GM12878 (cell line): ENCODE data around the gene UBAC2. TPM values are rescaled to one million over a fixed set of nuclear protein-coding genes. Genes with fewer than 3 reads are reported as not detected.

Experiments
- ATAC-seq: fragments of 200-7000 bp; cut with Tn5 transposase; 3 replicates; pipeline ENCODE4 v1.9.1; 2020; ENCODE audit warnings: mild to moderate bottlenecking, moderate library complexity
- BruUV-seq: library from RNA; stranded (reverse); fragments of 400-500 nt; replicated peaks from 2 replicates; lab custom pipeline; 2021; lab: Mats Ljungman, UMichigan
- CTCF ChIA-PET: fragments of 300-600 bp; sonication (Branson Sonifier 250); formaldehyde crosslinking; extraction: SDS; loops from one replicate; lab custom pipeline; 2021; ENCODE audit warnings: inconsistent platforms; lab: Yijun Ruan, JAX
- POLR2A ChIA-PET: fragments of 350-600 bp; formaldehyde crosslinking; extraction: SDS; loops from one replicate; lab custom pipeline; 2021; ENCODE audit warnings: inconsistent platforms; lab: Charles Lee
- RAD21 ChIA-PET: fragments of 300-600 bp; sonication (Branson Sonifier 250); formaldehyde crosslinking; loops from one replicate; lab custom pipeline; 2023; ENCODE audit warnings: antibody characterized with exemption; ENCODE audit not compliant: unreplicated experiment; lab: Charles Lee
- SMC1A ChIA-PET: fragments of 300-600 bp; sonication (Branson Sonifier 250); formaldehyde crosslinking; loops from one replicate; lab custom pipeline; 2023; ENCODE audit not compliant: unreplicated experiment, uncharacterized antibody; lab: Charles Lee
- DNase-seq: peaks from one replicate; pipeline ENCODE4 v3.0.0-alpha.2; 2011; ENCODE audit warnings: low read depth, low spot score
- FAIRE-seq: peaks from 3 replicates; lab custom pipeline; 2011; peaks lifted over from hg19 to GRCh38; lab: Jason Lieb, UNC
- H2AFZ ChIP-seq: 2 replicates; pipeline ENCODE4 v1.6.0; 2011; ENCODE audit warnings: low read depth, low read length, control low read depth; ENCODE audit not compliant: control insufficient read depth
- H3K27ac ChIP-seq: 2 replicates; pipeline ENCODE4 v1.5.1; 2011; ENCODE audit warnings: control low read depth; ENCODE audit not compliant: control insufficient read depth, insufficient read depth
- H3K27me3 ChIP-seq, 2 experiments: replicated peaks in 1 of 2; 2 replicates each; pipeline versions ENCODE4 v1.6.0 to v1.6.1; 2011; ENCODE audit warnings: low read length in 1 of 2; ENCODE audit not compliant: control insufficient read depth in 2 of 2, insufficient read depth in 2 of 2
- H3K36me3 ChIP-seq, 2 experiments: 2 replicates each; pipeline ENCODE4 v1.5.1; 2011; ENCODE audit warnings: low read length in 1 of 2; ENCODE audit not compliant: control insufficient read depth in 2 of 2, insufficient read depth in 2 of 2
- H3K4me1 ChIP-seq: 2 replicates; pipeline ENCODE4 v1.6.1; 2011; ENCODE audit warnings: mild to moderate bottlenecking, low read length, moderate library complexity, mixed read lengths; ENCODE audit not compliant: control insufficient read depth, insufficient read depth
- H3K4me2 ChIP-seq: 2 replicates; pipeline ENCODE4 v1.6.0; 2011; ENCODE audit warnings: control low read depth; ENCODE audit not compliant: control insufficient read depth, insufficient read depth
- H3K4me3 ChIP-seq: fragments of 200-600 bp; sonication (generic); 2 replicates; pipeline ENCODE4 v1.5.1; 2016
- H3K79me2 ChIP-seq: 2 replicates; pipeline ENCODE4 v1.6.0; 2011; ENCODE audit warnings: low read length; ENCODE audit not compliant: control insufficient read depth, insufficient read depth
- H3K9ac ChIP-seq: 2 replicates; pipeline ENCODE4 v1.8.0; 2011; ENCODE audit warnings: low read length, control low read depth, mixed read lengths; ENCODE audit not compliant: control insufficient read depth, insufficient read depth
- H3K9me3 ChIP-seq: replicated peaks from 3 replicates; pipeline ENCODE4 v1.5.1; 2011; ENCODE audit warnings: mild to moderate bottlenecking, low read length; ENCODE audit not compliant: control insufficient read depth, insufficient read depth
- H4K20me1 ChIP-seq: 2 replicates; pipeline ENCODE4 v1.6.0; 2011; ENCODE audit not compliant: control insufficient read depth, insufficient read depth
- CUX1 ChIP-seq: IDR thresholded peaks from 2 replicates; pipeline ENCODE4 v1.6.1; 2012; ENCODE audit warnings: improper control_type of control experiment, low read depth, low read length; ENCODE audit not compliant: insufficient replicate concordance
- E4F1 ChIP-seq: fragments of 450-650 bp; IDR thresholded peaks from 2 replicates; pipeline ENCODE4 v1.6.1; 2018; ENCODE audit warnings: borderline replicate concordance, mild to moderate bottlenecking; ENCODE audit not compliant: partially characterized antibody
- MTA2 ChIP-seq: fragments of 450-650 bp; IDR thresholded peaks from 2 replicates; pipeline ENCODE4 v1.6.1; 2016; ENCODE audit warnings: low read depth, mild to moderate bottlenecking, moderate library complexity
- PBX3 ChIP-seq: IDR thresholded peaks from 2 replicates; pipeline ENCODE4 v1.6.1; 2011; ENCODE audit warnings: mild to moderate bottlenecking, low read depth, low read length, moderate library complexity; ENCODE audit not compliant: insufficient replicate concordance
- POLR2AphosphoS2 ChIP-seq: IDR thresholded peaks from 2 replicates; pipeline ENCODE4 v1.6.1; 2011; ENCODE audit warnings: low read depth, mild to moderate bottlenecking, low read length, improper control_type of control experiment, moderate library complexity
- SMC3 ChIP-seq: IDR thresholded peaks from 2 replicates; pipeline ENCODE4 v1.6.1; 2011; ENCODE audit warnings: low read length, improper control_type of control experiment, borderline replicate concordance
- SPI1 ChIP-seq: IDR thresholded peaks from 2 replicates; pipeline ENCODE4 v1.6.1; 2011; ENCODE audit warnings: low read depth, mild to moderate bottlenecking, low read length, moderate library complexity, borderline replicate concordance; ENCODE audit not compliant: insufficient read depth
- TCF12 ChIP-seq: IDR thresholded peaks from 2 replicates; pipeline ENCODE4 v1.6.1; 2011; ENCODE audit warnings: low read depth, mild to moderate bottlenecking, low read length
- TCF3 ChIP-seq: IDR thresholded peaks from 2 replicates; pipeline ENCODE4 v1.6.1; 2012; ENCODE audit warnings: low read depth, mild to moderate bottlenecking, low read length, borderline replicate concordance; ENCODE audit not compliant: insufficient read depth
- ZBTB33 ChIP-seq: fragments of 450-650 bp; IDR thresholded peaks from 2 replicates; pipeline ENCODE4 v1.6.1; 2017; ENCODE audit warnings: mild to moderate bottlenecking
- ZNF384 ChIP-seq: IDR thresholded peaks from 2 replicates; pipeline ENCODE4 v1.6.1; 2012; ENCODE audit warnings: low read depth, mild to moderate bottlenecking, low read length, improper control_type of control experiment, borderline replicate concordance
- ZNF622 ChIP-seq: fragments of 450-650 bp; IDR thresholded peaks from 2 replicates; pipeline ENCODE4 v1.6.1; 2017; ENCODE audit warnings: mild to moderate bottlenecking, inconsistent platforms
- WGBS: methylation state at CpG from one replicate; pipeline ENCODE4 v1.1.6; 2016; ENCODE audit warnings: low lambda C conversion rate; ENCODE audit not compliant: insufficient replicate concordance, insufficient coverage; ENCODE audit errors: missing lambda C conversion rate; 5-methylcytosine and 5-hydroxymethylcytosine counted together
- in situ Hi-C: fragments of 300-500 bp; cut with MboI; formaldehyde crosslinking; loops from 9 replicates; pipeline ENCODE4 v1.14.3; 2018; ENCODE audit warnings: mixed read lengths
- intact Hi-C: fragments of 100-400 bp; cut with micrococcal nuclease; formaldehyde crosslinking; loops from one replicate; pipeline ENCODE4 v1.14.2; 2022; ENCODE audit not compliant: unreplicated experiment
- polyA plus RNA-seq, 11 experiments: library from polyadenylated mRNA; depleted of rRNA in 4 of 11; unstranded in 6 of 11; stranded (reverse) in 5 of 11; fragments of >200 nt; fragmentation: Nextera tagmentation in 4 of 11; fragmentation: Illumina TruSeq in 1 of 11; extraction: Ambion mirVana in 4 of 11; extraction: Trizol in 1 of 11; gene quantifications; 1 replicate in 1 of 11; 2 replicates in 10 of 11; pipeline versions ENCODE4 v1.2.1 to v1.2.3, GENCODE V29; 2011 to 2016; ENCODE audit warnings: inconsistent platforms in 2 of 11, missing spikeins in 2 of 11, low read depth in 1 of 11
- total RNA-seq, 4 experiments: library from RNA; depleted of rRNA in 3 of 4; stranded (reverse); fragments of >200 nt in 3 of 4; fragmentation: Illumina TruSeq in 1 of 4; extraction: Trizol in 1 of 4; gene quantifications; 2 replicates each; pipeline versions ENCODE4 v1.2.1 to v1.2.3, GENCODE V29; 2013 to 2021

UBAC2 gene
- total and polyA plus RNA-seq, 10 of the 15 experiments (the other 5 are each of a cell fraction or from before 2014, with no cell fraction given) = 3.0 to 54.6 (median 17.4) TPM

DNA sequence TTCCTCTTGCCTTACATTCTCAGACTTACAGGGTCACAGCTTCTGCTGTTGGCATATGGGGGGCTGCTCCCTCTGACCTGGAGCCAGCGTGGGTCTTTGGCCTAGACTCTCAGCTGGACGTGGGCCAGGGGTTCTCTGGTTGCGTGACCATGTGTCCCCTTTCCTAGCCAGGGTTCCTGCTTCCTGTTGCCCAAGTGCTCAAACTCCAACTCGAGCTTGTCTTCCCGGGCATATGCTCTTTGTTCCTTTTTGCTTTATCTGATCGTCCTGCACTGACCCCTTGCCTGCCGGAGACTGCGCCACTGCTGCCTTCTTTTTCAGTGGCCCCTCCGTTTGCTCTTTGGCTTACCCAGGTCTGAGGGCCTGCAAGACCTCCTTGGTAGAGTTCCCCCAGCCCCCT, 131.8 kb downstream of the UBAC2 start:
- H3K27me3 ChIP-seq = no peaks in the 10 kb centered on the region
- no TSS peak for BruUV-seq
- FAIRE-seq = no peak
- H3K36me3 ChIP-seq = no peaks in the 10 kb centered on the region; a peak in 2 of 4 replicates
- H2AFZ ChIP-seq = no peak overlapping the region
- H3K79me2 ChIP-seq = peaks cover 3% of the 10 kb centered on the region
- ChIA-PET RAD21 (interaction anchor here (8.6 kb wide), 1 partner anchor 29 kb away, joined by 126 read pairs; the partner anchor contains the start of gene GPR183), SMC1A (interaction anchor here (1.1 to 8.6 kb wide), 9 partner anchors 9 to 62 kb away, joined by 3 to 118 read pairs (median 12); partner anchors contain the start of gene GPR183), POLR2A (no interaction called here), CTCF (interaction anchor here (1.3 to 2.4 kb wide), 2 partner anchors 34 kb away, joined by 4 to 6 read pairs; no protein-coding TSS in a partner anchor)
- H3K4me1 ChIP-seq = peaks cover 20% of the 10 kb centered on the region
- H4K20me1 ChIP-seq = no peaks in the 10 kb centered on the region
- peak; percentile 25 for ATAC-seq
- DNase-seq = no peak
- WGBS = 93% methylated on average over 9 of the region's 9 CpGs
- intact Hi-C loops = no loop called here
- H3K4me3 ChIP-seq = no peak overlapping the region
- H3K9me3 ChIP-seq = no peaks in the 10 kb centered on the region; the same call in 1 of the 3 replicates
- H3K4me2 ChIP-seq = peak overlapping the region; percentile 74
- H3K27ac ChIP-seq = peak overlapping the region; percentile 66
- in situ Hi-C loops = no loop called here
- H3K9ac ChIP-seq = no peak overlapping the region
- TF ChIP-seq POLR2AphosphoS2 = no peak
- TF ChIP-seq MTA2 = no peak
- TF ChIP-seq CUX1 = no peak
- TF ChIP-seq ZNF384 = no peak
- no peak for TF ChIP-seq ZBTB33
- TF ChIP-seq PBX3 = no peak
- TF ChIP-seq ZNF622 = no peak
- TF ChIP-seq SMC3 = no peak
- TF ChIP-seq SPI1 = no peak
- TF ChIP-seq TCF3 = no peak
- TF ChIP-seq E4F1 = no peak
- no peak for TF ChIP-seq TCF12
